IMR-90 (cell line): ENCODE results near the gene DDC. TPM values are rescaled to one million over a fixed set of nuclear protein-coding genes. Genes with fewer than 3 reads are reported as not detected.

Experiments used
- ATAC-seq: fragments of 200-7000 bp; cut with Tn5 transposase; 2 replicates; pipeline ENCODE4 v1.9.1; 2020; ENCODE audit warnings: low read depth, mild to moderate bottlenecking, moderate library complexity
- BruUV-seq: library from RNA; stranded (reverse); fragments of 400-500 nt; replicated peaks from 2 replicates; lab custom pipeline; 2021; lab: Mats Ljungman, UMichigan
- CTCF ChIA-PET: fragments of 300-600 bp; formaldehyde crosslinking; extraction: SDS; loops from one replicate; lab custom pipeline; 2021; ENCODE audit warnings: antibody characterized with exemption; lab: Yijun Ruan, JAX
- POLR2A ChIA-PET: fragments of 300-600 bp; sonication (Branson Sonifier 250); formaldehyde crosslinking; loops from one replicate; lab custom pipeline; 2022; ENCODE audit warnings: antibody characterized with exemption; ENCODE audit not compliant: unreplicated experiment; lab: Charles Lee
- DNase-seq: peaks from one replicate; pipeline ENCODE4 v3.0.0; 2013
- H2AFZ ChIP-seq: replicated peaks from 2 replicates; pipeline ENCODE3; 2013; ENCODE audit warnings: low read length, mild to moderate bottlenecking; ENCODE audit not compliant: poor library complexity
- H2AK5ac ChIP-seq: 2 replicates; pipeline ENCODE4 v1.6.1; 2013; ENCODE audit warnings: low read depth, low read length, inconsistent platforms
- H2AK9ac ChIP-seq: replicated peaks from 2 replicates; pipeline ENCODE3; 2013; ENCODE audit warnings: mild to moderate bottlenecking, low read depth, low read length, moderate library complexity; ENCODE audit not compliant: poor library complexity
- H2BK120ac ChIP-seq: 2 replicates; pipeline ENCODE4 v1.6.1; 2013; ENCODE audit warnings: low read depth, low read length, inconsistent platforms
- H2BK15ac ChIP-seq: 3 replicates; pipeline ENCODE4 v1.6.1; 2013; ENCODE audit warnings: low read depth, low read length, inconsistent platforms
- H2BK20ac ChIP-seq: 2 replicates; pipeline ENCODE4 v1.6.1; 2013; ENCODE audit warnings: low read depth, mild to moderate bottlenecking, inconsistent platforms, low read length, moderate library complexity
- H2BK5ac ChIP-seq: 2 replicates; pipeline ENCODE4 v1.6.1; 2013; ENCODE audit warnings: mild to moderate bottlenecking, low read depth, low read length, inconsistent platforms; ENCODE audit not compliant: poor library complexity, severe bottlenecking
- H3K14ac ChIP-seq: replicated peaks from 2 replicates; pipeline ENCODE4 v1.6.1; 2013; ENCODE audit warnings: low read depth, low read length, inconsistent platforms
- H3K18ac ChIP-seq: 2 replicates; pipeline ENCODE4 v1.6.1; 2013; ENCODE audit warnings: low read depth, low read length, control low read depth
- H3K23ac ChIP-seq: 2 replicates; pipeline ENCODE4 v1.6.1; 2013; ENCODE audit warnings: low read depth, low read length, inconsistent platforms
- H3K27ac ChIP-seq: 2 replicates; pipeline ENCODE4 v1.5.1; 2013; ENCODE audit warnings: mild to moderate bottlenecking, control low read depth, low read length; ENCODE audit not compliant: insufficient read depth
- H3K27me3 ChIP-seq: 2 replicates; pipeline ENCODE4 v1.6.1; 2013; ENCODE audit warnings: low read length; ENCODE audit not compliant: control insufficient read depth, insufficient read depth
- H3K36me3 ChIP-seq: 2 replicates; pipeline ENCODE4 v1.6.1; 2013; ENCODE audit warnings: low read length, mixed read lengths; ENCODE audit not compliant: control insufficient read depth, insufficient read depth
- H3K4ac ChIP-seq: 2 replicates; pipeline ENCODE4 v1.6.1; 2013; ENCODE audit warnings: low read depth, low read length, inconsistent platforms
- H3K4me1 ChIP-seq: 2 replicates; pipeline ENCODE4 v1.6.1; 2013; ENCODE audit warnings: low read length, mixed read lengths; ENCODE audit not compliant: control insufficient read depth, insufficient read depth
- H3K4me2 ChIP-seq: 2 replicates; pipeline ENCODE4 v1.6.1; 2013; ENCODE audit warnings: low read depth, mild to moderate bottlenecking, control low read depth, low read length, moderate library complexity
- H3K4me3 ChIP-seq: 2 replicates; pipeline ENCODE4 v1.5.1; 2013; ENCODE audit warnings: low read depth, mild to moderate bottlenecking, control low read depth, low read length, moderate library complexity; ENCODE audit not compliant: insufficient read depth
- H3K56ac ChIP-seq: 2 replicates; pipeline ENCODE4 v1.6.1; 2013; ENCODE audit warnings: low read length, inconsistent platforms; ENCODE audit not compliant: insufficient read depth; ENCODE audit errors: extremely low read depth
- H3K79me1 ChIP-seq, 2 experiments: 2 replicates each; pipeline ENCODE4 v1.6.1; 2013; ENCODE audit warnings: low read length in 2 of 2, inconsistent platforms in 1 of 2, low read depth in 1 of 2
- H3K9ac ChIP-seq: 2 replicates; pipeline ENCODE4 v1.6.1; 2013; ENCODE audit warnings: low read depth, low read length, control low read depth
- H3K9me1 ChIP-seq: 2 replicates; pipeline ENCODE4 v1.6.1; 2013; ENCODE audit warnings: low read length, inconsistent platforms; ENCODE audit not compliant: insufficient read depth
- H3K9me3 ChIP-seq: 2 replicates; pipeline ENCODE4 v1.6.1; 2013; ENCODE audit warnings: low read length; ENCODE audit not compliant: control insufficient read depth, insufficient read depth
- H4K20me1 ChIP-seq: 2 replicates; pipeline ENCODE4 v1.6.1; 2013; ENCODE audit warnings: low read length, inconsistent platforms; ENCODE audit not compliant: insufficient read depth
- H4K5ac ChIP-seq: 2 replicates; pipeline ENCODE4 v1.6.1; 2013; ENCODE audit warnings: mild to moderate bottlenecking, low read depth, low read length, control low read depth
- H4K8ac ChIP-seq, 2 experiments: 2 replicates each; pipeline ENCODE4 v1.6.1; 2013; ENCODE audit warnings: low read depth in 2 of 2, low read length in 2 of 2, control low read depth in 1 of 2, inconsistent platforms in 1 of 2
- H4K91ac ChIP-seq: 2 replicates; pipeline ENCODE4 v1.6.1; 2013; ENCODE audit warnings: low read depth, low read length, inconsistent platforms; ENCODE audit not compliant: insufficient read depth
- BHLHE40 ChIP-seq: fragments of 150-350 bp; IDR thresholded peaks from 2 replicates; pipeline ENCODE4 v1.6.1; 2016; ENCODE audit warnings: mild to moderate bottlenecking, low read depth, low read length
- CEBPB ChIP-seq: IDR thresholded peaks from 2 replicates; pipeline ENCODE4 v1.6.1; 2012; ENCODE audit warnings: low read depth, low read length, improper control_type of control experiment
- CHD1 ChIP-seq: IDR thresholded peaks from 2 replicates; pipeline ENCODE4 v1.6.1; 2012; ENCODE audit warnings: low read depth, low read length, improper control_type of control experiment
- CTCF ChIP-seq: conservative IDR thresholded peaks from 2 replicates; pipeline ENCODE4 v1.5.1; 2012; ENCODE audit warnings: mild to moderate bottlenecking, low read depth, low read length, improper control_type of control experiment
- MAFK ChIP-seq: IDR thresholded peaks from 2 replicates; pipeline ENCODE4 v1.6.1; 2012; ENCODE audit warnings: low read depth, low read length, improper control_type of control experiment
- MAZ ChIP-seq: IDR thresholded peaks from 2 replicates; pipeline ENCODE4 v1.6.1; 2012; ENCODE audit warnings: low read depth, mild to moderate bottlenecking, low read length, improper control_type of control experiment, moderate library complexity, borderline replicate concordance
- MXI1 ChIP-seq: IDR thresholded peaks from 2 replicates; pipeline ENCODE4 v1.6.1; 2012; ENCODE audit warnings: low read depth, mild to moderate bottlenecking, low read length, moderate library complexity, borderline replicate concordance
- NFE2L2 ChIP-seq: fragments of 150-350 bp; IDR thresholded peaks from 2 replicates; pipeline ENCODE4 v1.6.1; 2016; ENCODE audit warnings: low read depth, mild to moderate bottlenecking, low read length
- POLR2A ChIP-seq: IDR thresholded peaks from 2 replicates; pipeline ENCODE4 v1.6.1; 2012; ENCODE audit warnings: mild to moderate bottlenecking, low read depth, low read length
- RAD21 ChIP-seq: IDR thresholded peaks from 2 replicates; pipeline ENCODE4 v1.6.1; 2012; ENCODE audit warnings: low read length, improper control_type of control experiment
- RFX5 ChIP-seq: IDR thresholded peaks from 2 replicates; pipeline ENCODE4 v1.8.0; 2012; ENCODE audit warnings: low read depth, mild to moderate bottlenecking, low read length, moderate library complexity
- WGBS, 2 experiments: methylation state at CpG; one replicate each; pipeline versions ENCODE4 v1.1.5 to v1.1.7; 2013; ENCODE audit warnings: missing lambda C conversion rate in 2 of 2; ENCODE audit not compliant: insufficient read length in 1 of 2; ENCODE audit errors: extremely low coverage in 2 of 2; 5-methylcytosine and 5-hydroxymethylcytosine counted together
- dilution Hi-C: fragments of 300-500 bp; cut with HindIII; formaldehyde crosslinking; loops from one replicate; pipeline ENCODE4 v1.14.3; 2018; ENCODE audit warnings: low sequenced_read_pairs; ENCODE audit not compliant: unreplicated experiment
- in situ Hi-C: fragments of 300-500 bp; cut with MboI; formaldehyde crosslinking; loops from 3 replicates; pipeline ENCODE4 v1.14.3; 2019; ENCODE audit warnings: low sequenced_read_pairs, inconsistent platforms, mixed read lengths
- intact Hi-C: fragments of 100-400 bp; cut with micrococcal nuclease; formaldehyde crosslinking; loops from 2 replicates; pipeline ENCODE4 v1.10.0; 2022
- polyA plus RNA-seq, 3 experiments: library from polyadenylated mRNA; depleted of rRNA; stranded (reverse); fragments of >200 nt; gene quantifications; 2 replicates each; pipeline ENCODE4 v1.2.3, GENCODE V29; 2012; ENCODE audit warnings: low replicate concordance in 1 of 3
- total RNA-seq: library from RNA; depleted of rRNA; stranded (reverse); fragments of >200 nt; gene quantifications from 2 replicates; pipeline ENCODE4 v1.2.3, GENCODE V29; 2012
- TF ChIP-seq, protein P1 (sequence below): fragments of 150-350 bp; IDR thresholded peaks from 2 replicates; pipeline ENCODE4 v1.6.1; 2017; ENCODE audit warnings: mild to moderate bottlenecking, antibody characterized with exemption, low read length, low read depth
- TF ChIP-seq, protein P2 (sequence below): fragments of 150-350 bp; IDR thresholded peaks from 2 replicates; pipeline ENCODE4 v1.6.1; 2016; ENCODE audit warnings: low read depth, mild to moderate bottlenecking, low read length, moderate library complexity, borderline replicate concordance

Gene DDC
- total and polyA plus RNA-seq, 2 of the 4 experiments (the other 2 are of a cell fraction): not detected

- H2AFZ ChIP-seq: no peak overlapping the region
- no peak overlapping the region for H2BK5ac ChIP-seq
- BruUV-seq: no TSS peak
- H2AK9ac ChIP-seq: no peak overlapping the region
- no peak overlapping the region for H3K18ac ChIP-seq
- no peak overlapping the region for H4K5ac ChIP-seq
- no peak overlapping the region for H3K4me2 ChIP-seq
- TF ChIP-seq RAD21: no peak
- TF ChIP-seq MAFK: no peak
- no peak for TF ChIP-seq MXI1
- no peak for TF ChIP-seq BHLHE40
- no peak for TF ChIP-seq CHD1
- TF ChIP-seq MAZ: no peak
- no peak for TF ChIP-seq RFX5
- TF ChIP-seq, protein P1, sequence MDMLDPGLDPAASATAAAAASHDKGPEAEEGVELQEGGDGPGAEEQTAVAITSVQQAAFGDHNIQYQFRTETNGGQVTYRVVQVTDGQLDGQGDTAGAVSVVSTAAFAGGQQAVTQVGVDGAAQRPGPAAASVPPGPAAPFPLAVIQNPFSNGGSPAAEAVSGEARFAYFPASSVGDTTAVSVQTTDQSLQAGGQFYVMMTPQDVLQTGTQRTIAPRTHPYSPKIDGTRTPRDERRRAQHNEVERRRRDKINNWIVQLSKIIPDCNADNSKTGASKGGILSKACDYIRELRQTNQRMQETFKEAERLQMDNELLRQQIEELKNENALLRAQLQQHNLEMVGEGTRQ: no peak
- TF ChIP-seq, protein P2, sequence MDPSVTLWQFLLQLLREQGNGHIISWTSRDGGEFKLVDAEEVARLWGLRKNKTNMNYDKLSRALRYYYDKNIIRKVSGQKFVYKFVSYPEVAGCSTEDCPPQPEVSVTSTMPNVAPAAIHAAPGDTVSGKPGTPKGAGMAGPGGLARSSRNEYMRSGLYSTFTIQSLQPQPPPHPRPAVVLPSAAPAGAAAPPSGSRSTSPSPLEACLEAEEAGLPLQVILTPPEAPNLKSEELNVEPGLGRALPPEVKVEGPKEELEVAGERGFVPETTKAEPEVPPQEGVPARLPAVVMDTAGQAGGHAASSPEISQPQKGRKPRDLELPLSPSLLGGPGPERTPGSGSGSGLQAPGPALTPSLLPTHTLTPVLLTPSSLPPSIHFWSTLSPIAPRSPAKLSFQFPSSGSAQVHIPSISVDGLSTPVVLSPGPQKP: no peak
- no peak for TF ChIP-seq NFE2L2
- TF ChIP-seq CEBPB: no peak
- TF ChIP-seq POLR2A: no peak
- no peak for TF ChIP-seq CTCF
- H2BK120ac ChIP-seq: no peak overlapping the region
- H3K14ac ChIP-seq: no peak overlapping the region
- H3K4me3 ChIP-seq: no peak overlapping the region
- no peak overlapping the region for H3K56ac ChIP-seq
- DNase-seq (no peak), ATAC-seq (no peak)
- intact Hi-C loops (no loop called here), dilution Hi-C loops (no loop called here), in situ Hi-C loops (no loop called here)
- peaks cover 13% of the 10 kb centered on the region for H3K27me3 ChIP-seq
- H3K23ac ChIP-seq: no peak overlapping the region
- no peak overlapping the region for H3K9ac ChIP-seq
- H3K9me3 ChIP-seq: no peaks in the 10 kb centered on the region
- no peak overlapping the region for H4K91ac ChIP-seq
- no peaks in the 10 kb centered on the region for H3K36me3 ChIP-seq
- H3K4me1 ChIP-seq: no peaks in the 10 kb centered on the region; the same call in 1 of the 2 replicates
- no peak overlapping the region for H4K8ac ChIP-seq
- H3K79me1 ChIP-seq: no peaks in the 10 kb centered on the region
- no peak overlapping the region for H2BK20ac ChIP-seq
- 40% methylated on average over 1 of the region's 3 CpGs; no CpG with 5 or more reads in 1 of the 2 experiments for WGBS, 2 experiments
- H2AK5ac ChIP-seq: no peak overlapping the region
- no peak overlapping the region for H2BK15ac ChIP-seq
- H3K4ac ChIP-seq: no peak overlapping the region
- H3K9me1 ChIP-seq: no peaks in the 10 kb centered on the region
- no peak overlapping the region for H3K27ac ChIP-seq
- no peaks in the 10 kb centered on the region for H4K20me1 ChIP-seq
- CTCF ChIA-PET: no interaction called here
- POLR2A ChIA-PET: no interaction called here
Observed at GRCh38 chr7:50495746-50496145, 69.5 kb downstream of the DDC start.
